Measurements from ENCODE around the gene DUSP5. TPM values are rescaled to one million over a fixed set of nuclear protein-coding genes. Genes with fewer than 3 reads are reported as not detected.

DUSP5 gene
- total and polyA plus RNA-seq, 3 donors from 2014 or later: 42.7 to 57.5 (median 42.8) TPM

DNA sequence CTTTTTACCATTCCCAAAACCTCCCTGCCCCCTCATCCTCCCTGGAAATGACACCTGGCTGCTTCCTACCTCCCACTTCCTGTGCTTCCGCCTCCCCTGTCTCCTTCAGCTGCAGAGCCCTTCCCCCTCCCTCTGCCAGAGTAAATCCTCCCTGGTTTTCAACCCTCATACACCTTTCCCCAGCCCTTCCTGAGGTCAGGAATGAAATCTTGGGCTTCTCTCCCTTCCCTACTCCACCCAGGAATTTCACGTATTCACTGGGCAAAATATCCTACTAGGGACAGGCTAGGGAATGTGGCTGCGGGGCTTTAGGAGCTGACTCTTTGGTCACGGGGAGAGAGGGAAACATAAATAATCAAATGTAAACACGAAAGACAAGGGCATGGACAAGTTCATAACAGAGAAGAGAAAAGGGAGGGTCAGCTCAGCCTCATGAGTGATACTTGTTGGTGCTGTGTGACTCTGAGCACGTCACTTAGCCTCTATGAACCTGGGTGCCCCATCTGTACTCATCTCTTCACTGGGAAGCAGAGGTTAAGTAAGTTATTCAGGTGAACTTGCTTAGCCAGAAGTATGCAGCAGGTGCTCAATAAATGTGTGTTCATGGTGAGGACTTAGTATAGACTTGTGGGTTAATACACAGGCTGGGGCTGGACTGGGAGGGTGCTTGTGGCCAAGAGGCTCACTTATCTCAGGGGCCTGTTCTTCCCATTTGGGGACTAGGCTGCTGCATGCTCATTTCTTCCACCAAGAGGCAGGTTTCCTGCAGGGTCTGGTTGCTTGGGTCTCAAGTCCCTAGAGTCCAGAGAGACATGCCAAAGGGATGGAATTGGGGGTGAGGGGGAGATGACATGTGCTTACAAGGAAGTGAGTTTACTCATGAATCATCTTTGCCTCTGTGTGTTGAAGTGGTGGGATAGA lies 10.0 kb upstream of the DUSP5 start:
- WGBS, 2 donors: 65 to 75% methylated on average over 6 of the region's 6 CpGs
- Histone ChIP-seq H3K4me1 (peaks cover 12% of the 10 kb centered on the region), H3K27ac (no peak overlapping the region), H3K36me3 (ENCODE audit: low read depth, missing control alignments) (no peaks in the 10 kb centered on the region), H3K9me3 (no peaks in the 10 kb centered on the region), H3K4me3 (no peak overlapping the region), H3K27me3 (no peaks in the 10 kb centered on the region)
- intact Hi-C loops (cut with DNase I; ENCODE audit: low total_unique reads): no loop called here
- DNase-seq: no peak
- TF ChIP-seq CTCF (IDR thresholded peaks at IDR 0.05) (no peak), POLR2A (IDR thresholded peaks at IDR 0.05) (no peak)

- 60 to 66% methylated on average over 4 of the region's 4 CpGs for WGBS, 2 donors
- Histone ChIP-seq H3K27ac (no peak overlapping the region), H3K4me1 (peaks cover 12% of the 10 kb centered on the region), H3K36me3 (ENCODE audit: low read depth, missing control alignments) (no peaks in the 10 kb centered on the region), H3K9me3 (no peaks in the 10 kb centered on the region), H3K27me3 (no peaks in the 10 kb centered on the region), H3K4me3 (no peak overlapping the region)
- intact Hi-C loops (cut with DNase I; ENCODE audit: low total_unique reads): no loop called here
- TF ChIP-seq CTCF (IDR thresholded peaks at IDR 0.05) (no peak), POLR2A (IDR thresholded peaks at IDR 0.05) (no peak)
- DNase-seq: no peak
Observed at GRCh38 chr10:110488332-110488681, 9.4 kb upstream of the DUSP5 start.

- Histone ChIP-seq H3K4me1 (peaks cover 12% of the 10 kb centered on the region), H3K27ac (no peak overlapping the region), H3K36me3 (ENCODE audit: low read depth, missing control alignments) (no peaks in the 10 kb centered on the region), H3K27me3 (no peaks in the 10 kb centered on the region), H3K4me3 (no peak overlapping the region), H3K9me3 (no peaks in the 10 kb centered on the region)
- WGBS, 2 donors: 89 to 93% methylated on average over 5 of the region's 5 CpGs
- TF ChIP-seq CTCF (IDR thresholded peaks at IDR 0.05) (no peak), POLR2A (IDR thresholded peaks at IDR 0.05) (no peak)
- intact Hi-C loops (cut with DNase I; ENCODE audit: low total_unique reads): no loop called here
- DNase-seq: no peak
Observed at GRCh38 chr10:110488940-110489339, 8.8 kb upstream of the DUSP5 start.

DNA sequence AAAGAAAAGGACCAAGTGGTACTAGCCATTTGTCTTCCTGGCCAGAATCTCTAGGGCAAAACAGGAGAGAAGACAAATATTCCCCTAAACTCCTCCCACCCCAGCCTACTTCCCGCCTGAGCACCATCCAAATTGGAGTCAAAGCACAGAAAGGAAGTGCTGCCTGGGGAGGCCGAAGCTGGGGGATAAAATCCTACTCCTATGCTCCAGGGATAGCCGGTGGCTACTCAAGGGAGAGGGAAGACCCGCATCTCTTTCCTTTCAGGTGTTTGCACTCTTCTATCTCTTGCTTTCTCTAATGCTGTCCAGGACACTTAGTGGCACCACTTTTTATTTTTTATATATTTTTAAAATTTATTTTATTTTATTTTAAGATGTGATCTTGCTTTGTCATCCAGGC lies 7.1 kb upstream of the DUSP5 start:
- no peaks in the 10 kb centered on the region for H3K36me3 ChIP-seq (ENCODE audit: low read depth, missing control alignments)
- intact Hi-C loops (cut with DNase I; ENCODE audit: low total_unique reads): no loop called here
- H3K9me3 ChIP-seq: no peaks in the 10 kb centered on the region
- TF ChIP-seq CTCF (IDR thresholded peaks at IDR 0.05) (no peak), POLR2A (IDR thresholded peaks at IDR 0.05) (no peak)
- no peak overlapping the region for H3K4me3 ChIP-seq
- H3K27ac ChIP-seq: no peak overlapping the region
- peaks cover 12% of the 10 kb centered on the region for H3K4me1 ChIP-seq
- no peaks in the 10 kb centered on the region for H3K27me3 ChIP-seq
- DNase-seq: no peak
- WGBS, 2 donors: 85% methylated on average over 4 of the region's 4 CpGs

GRCh38 chr10:110491346-110491745 lies 6.4 kb upstream of the DUSP5 start:
- 64 to 78% methylated on average over 2 of the region's 2 CpGs for WGBS, 2 donors
- Histone ChIP-seq H3K27ac (no peak overlapping the region), H3K27me3 (no peaks in the 10 kb centered on the region), H3K9me3 (no peaks in the 10 kb centered on the region), H3K4me3 (no peak overlapping the region), H3K36me3 (ENCODE audit: low read depth, missing control alignments) (no peaks in the 10 kb centered on the region), H3K4me1 (peaks cover 17% of the 10 kb centered on the region)
- no peak for TF ChIP-seq POLR2A (IDR thresholded peaks at IDR 0.05)
- no peak for TF ChIP-seq CTCF (IDR thresholded peaks at IDR 0.05)
- intact Hi-C loops (cut with DNase I; ENCODE audit: low total_unique reads): no loop called here
- no peak for DNase-seq
